ENCODE results near the gene PDGFC.

DNA sequence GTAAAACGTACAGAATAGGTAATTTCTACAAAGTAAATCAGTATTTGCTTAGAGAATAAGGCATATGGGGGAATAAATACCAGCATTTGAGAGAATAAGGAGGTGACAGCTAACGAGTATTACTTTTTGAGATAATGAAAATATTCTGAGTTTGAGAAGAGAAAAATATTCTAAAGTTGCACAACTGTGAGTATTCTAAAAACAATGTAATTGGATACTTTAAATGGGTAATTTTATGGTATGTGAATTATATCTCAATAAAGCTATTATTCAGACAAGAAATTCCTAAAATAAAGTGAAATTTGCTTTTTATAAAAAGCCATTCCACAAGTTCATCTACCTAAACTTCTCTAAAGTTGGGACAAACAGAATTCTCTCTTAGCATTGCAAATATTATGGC, 62.6 kb downstream of the PDGFC start:
- TF ChIP-seq, protein P1, sequence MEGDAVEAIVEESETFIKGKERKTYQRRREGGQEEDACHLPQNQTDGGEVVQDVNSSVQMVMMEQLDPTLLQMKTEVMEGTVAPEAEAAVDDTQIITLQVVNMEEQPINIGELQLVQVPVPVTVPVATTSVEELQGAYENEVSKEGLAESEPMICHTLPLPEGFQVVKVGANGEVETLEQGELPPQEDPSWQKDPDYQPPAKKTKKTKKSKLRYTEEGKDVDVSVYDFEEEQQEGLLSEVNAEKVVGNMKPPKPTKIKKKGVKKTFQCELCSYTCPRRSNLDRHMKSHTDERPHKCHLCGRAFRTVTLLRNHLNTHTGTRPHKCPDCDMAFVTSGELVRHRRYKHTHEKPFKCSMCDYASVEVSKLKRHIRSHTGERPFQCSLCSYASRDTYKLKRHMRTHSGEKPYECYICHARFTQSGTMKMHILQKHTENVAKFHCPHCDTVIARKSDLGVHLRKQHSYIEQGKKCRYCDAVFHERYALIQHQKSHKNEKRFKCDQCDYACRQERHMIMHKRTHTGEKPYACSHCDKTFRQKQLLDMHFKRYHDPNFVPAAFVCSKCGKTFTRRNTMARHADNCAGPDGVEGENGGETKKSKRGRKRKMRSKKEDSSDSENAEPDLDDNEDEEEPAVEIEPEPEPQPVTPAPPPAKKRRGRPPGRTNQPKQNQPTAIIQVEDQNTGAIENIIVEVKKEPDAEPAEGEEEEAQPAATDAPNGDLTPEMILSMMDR (conservative IDR thresholded peaks at IDR 0.05), result no peak
- no peak for TF ChIP-seq EZH2 (IDR thresholded peaks at IDR 0.05; ENCODE audit: low read depth)

Data from PC-9 (cell line).